HG03139 (cell line): ENCODE measurements around the gene OR7G2.

Source experiments
- ATAC-seq: cut with Tn5 transposase; IDR thresholded peaks from one replicate; pipeline ENCODE4 v1.9.1; 2021; ENCODE audit not compliant: unreplicated experiment

OR7G2 gene

GRCh38 chr19:9107375-9107774, at the start of gene OR7G2:
Gene OR7G2 (minus strand): TSS chr19:9107475. CDS start chr19:9103243, 4,232 bp downstream.
- no peak for ATAC-seq

- ATAC-seq = no peak
These were observed 49.0 kb upstream of the OR7G2 start for GRCh38 chr19:9156304-9156703.

GRCh38 chr19:9155591-9155990, 48.3 kb upstream of the OR7G2 start:
- no peak for ATAC-seq

DNA sequence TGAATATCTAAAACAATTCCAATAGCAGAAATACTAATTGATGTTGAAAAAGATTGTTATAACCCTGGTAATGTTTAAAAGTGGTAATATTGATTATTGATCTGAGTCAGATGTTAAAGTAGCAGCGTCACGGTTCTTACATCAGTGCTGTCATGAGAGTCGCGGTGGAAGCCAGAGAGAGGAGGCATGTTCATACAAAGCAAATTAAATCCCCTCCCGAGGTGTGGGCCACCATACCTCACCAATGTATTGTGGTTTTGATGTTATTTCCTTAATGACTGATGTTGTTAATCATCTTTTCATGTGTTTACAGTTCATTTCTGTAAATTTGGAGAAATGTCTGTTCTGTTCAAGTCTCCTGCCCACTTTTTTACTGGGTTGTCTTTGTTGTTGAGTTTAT, 44.1 kb upstream of the OR7G2 start:
- no peak for ATAC-seq

GRCh38 chr19:9150650-9151049, 43.4 kb upstream of the OR7G2 start:
- no peak for ATAC-seq

DNA sequence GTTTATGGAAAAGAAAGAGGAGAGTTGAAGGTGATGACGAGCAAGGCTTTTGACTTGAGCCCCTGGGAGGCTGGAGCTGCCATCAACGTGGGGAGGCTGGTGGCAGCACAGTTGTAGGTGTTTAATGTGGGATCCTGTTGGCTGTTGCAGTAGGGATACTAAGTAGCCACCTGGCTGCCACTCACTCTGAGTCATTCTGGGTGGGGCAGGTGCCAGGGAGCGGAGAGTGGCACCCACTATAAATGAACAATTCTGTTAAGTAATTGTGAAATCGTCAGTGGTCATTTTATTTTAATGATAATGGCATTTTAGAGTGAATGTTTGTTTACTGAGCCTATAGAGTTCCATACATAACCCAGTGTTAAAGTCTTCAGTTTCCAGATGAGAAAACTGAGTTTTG, 42.7 kb upstream of the OR7G2 start:
- ATAC-seq = no peak

- ATAC-seq = no peak
These were observed 41.4 kb upstream of the OR7G2 start for GRCh38 chr19:9148697-9149096.

DNA sequence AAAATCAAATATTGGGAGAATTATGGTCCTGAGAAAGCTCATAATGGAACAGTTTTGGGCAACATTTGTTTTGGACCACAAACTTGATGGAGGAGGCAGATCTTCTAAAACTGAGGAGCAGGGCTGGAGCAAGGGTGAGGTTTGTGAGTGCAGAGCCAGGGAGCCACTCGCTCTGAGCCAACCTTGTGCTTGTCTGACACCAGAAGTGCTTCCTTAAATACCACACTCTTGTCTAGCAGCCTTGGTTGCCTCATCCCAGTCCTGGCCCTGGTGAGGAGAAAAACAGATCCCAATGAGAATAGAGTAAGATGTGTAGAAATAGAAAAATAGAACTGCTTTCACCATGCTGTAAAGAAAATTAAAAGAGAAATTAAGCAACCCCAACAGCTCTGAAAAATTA, 39.6 kb upstream of the OR7G2 start:
- ATAC-seq = no peak

GRCh38 chr19:9144920-9145319, 37.6 kb upstream of the OR7G2 start:
- no peak for ATAC-seq

- ATAC-seq = peak; percentile 93
These were observed 33.0 kb upstream of the OR7G2 start, which contains the start of gene ZNF317 for GRCh38 chr19:9140159-9140874. Gene ZNF317 (plus strand): TSS chr19:9140397. CDS start chr19:9156017, 15,620 bp downstream.

GRCh38 chr19:9139609-9140158, 32.4 kb upstream of the OR7G2 start:
- peak; percentile 12 for ATAC-seq

- ATAC-seq = no peak
These were observed 25.1 kb upstream of the OR7G2 start for GRCh38 chr19:9132422-9132821.

DNA sequence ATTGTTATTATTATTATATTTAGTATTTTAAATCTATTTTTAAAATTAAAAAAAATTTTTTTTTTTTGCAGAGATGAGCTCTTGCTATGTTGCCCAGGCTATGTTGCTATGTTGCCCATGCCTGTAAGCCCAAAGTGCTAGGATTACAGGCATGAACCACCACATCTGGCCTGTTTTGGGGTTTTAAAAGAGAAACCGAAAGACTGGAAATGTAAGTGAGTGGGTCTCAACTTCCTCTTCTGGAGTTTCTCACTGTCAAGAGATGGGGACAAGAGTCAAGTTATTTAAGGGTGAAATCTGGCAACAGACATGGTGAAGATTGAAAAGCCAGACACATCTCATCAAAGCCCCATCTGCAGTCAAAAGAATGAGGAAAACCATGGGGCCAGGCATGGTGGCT, 23.7 kb upstream of the OR7G2 start:
- ATAC-seq = no peak

- no peak for ATAC-seq
These were observed 20.9 kb upstream of the OR7G2 start for GRCh38 chr19:9128171-9128570.

DNA sequence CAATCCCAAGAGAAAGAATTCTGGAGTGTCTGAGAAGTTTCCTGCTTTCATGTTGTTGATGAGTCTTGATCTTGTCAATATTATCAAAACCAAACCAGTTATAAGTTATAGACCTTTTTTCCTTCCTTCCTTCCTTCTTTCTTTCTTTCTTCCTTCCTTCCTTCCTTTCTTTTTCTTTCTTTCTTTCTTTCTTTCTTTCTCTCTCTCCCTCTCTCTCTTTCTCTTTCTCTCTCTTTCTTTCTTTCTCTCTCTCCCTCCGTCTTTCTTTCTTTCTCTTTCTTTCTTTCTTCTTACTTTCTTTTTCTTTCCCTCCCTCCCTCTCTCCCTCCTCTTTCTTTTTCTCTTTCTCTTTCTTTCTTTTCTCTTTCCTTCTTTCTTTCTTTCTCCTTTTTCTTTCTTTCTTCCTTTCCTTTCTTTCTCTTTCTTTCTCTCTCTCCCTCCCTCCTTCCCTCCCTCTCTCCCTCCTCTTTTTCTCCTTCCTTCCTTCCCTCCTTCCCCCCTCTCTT, 19.7 kb upstream of the OR7G2 start, which contains the start of gene OR7G3:
TSS of gene OR7G3 (minus strand) at position 51 of the 506 bp plus-strand sequence. CDS start at position 51, 0 bp downstream.
- no peak for ATAC-seq

DNA sequence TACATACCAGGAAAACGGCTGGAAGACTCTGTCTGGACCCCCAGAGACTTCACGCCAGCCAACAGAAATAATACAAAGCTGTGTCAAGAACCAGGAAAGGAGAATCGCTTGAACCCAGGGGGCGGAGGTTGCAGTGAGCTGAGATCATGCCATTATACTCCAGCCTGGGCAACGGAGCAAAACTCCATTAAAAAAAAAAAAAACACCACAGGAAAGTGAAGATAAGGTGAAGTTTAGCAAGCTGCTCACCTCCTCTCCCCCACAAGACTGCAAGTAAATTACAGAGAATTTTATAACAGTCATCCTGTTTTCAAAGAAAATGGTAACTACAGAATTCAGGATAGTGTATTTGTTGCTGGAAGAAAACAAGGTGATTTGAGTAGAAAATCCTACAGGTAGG, 9.3 kb upstream of the OR7G2 start:
- ATAC-seq = no peak

- no peak for ATAC-seq
These were observed 8.1 kb upstream of the OR7G2 start, which contains the start of gene OR7G1 for GRCh38 chr19:9115307-9115813. Gene OR7G1 (minus strand): TSS chr19:9115763. CDS start chr19:9115763, 0 bp downstream.

- no peak for ATAC-seq
These were observed 2.7 kb upstream of the OR7G2 start for GRCh38 chr19:9109959-9110358.

- no peak for ATAC-seq
These were observed 20.5 kb downstream of the OR7G2 start, which contains the start of gene OR1M1 for GRCh38 chr19:9086761-9087160. Gene OR1M1 (plus strand): TSS chr19:9087061. CDS start chr19:9093245, 6,184 bp downstream.

GRCh38 chr19:9078651-9079050, 28.6 kb downstream of the OR7G2 start:
- ATAC-seq = no peak

- ATAC-seq = no peak
These were observed 30.4 kb downstream of the OR7G2 start for GRCh38 chr19:9076901-9077300.
